NCI-H1694 (cell line): ENCODE data around the gene TECPR1.

ENCODE experiments used
- DNase-seq: peaks from one replicate; lab custom pipeline; 2025; lab: John Stamatoyannopoulos, UW

TECPR1 gene

DNA sequence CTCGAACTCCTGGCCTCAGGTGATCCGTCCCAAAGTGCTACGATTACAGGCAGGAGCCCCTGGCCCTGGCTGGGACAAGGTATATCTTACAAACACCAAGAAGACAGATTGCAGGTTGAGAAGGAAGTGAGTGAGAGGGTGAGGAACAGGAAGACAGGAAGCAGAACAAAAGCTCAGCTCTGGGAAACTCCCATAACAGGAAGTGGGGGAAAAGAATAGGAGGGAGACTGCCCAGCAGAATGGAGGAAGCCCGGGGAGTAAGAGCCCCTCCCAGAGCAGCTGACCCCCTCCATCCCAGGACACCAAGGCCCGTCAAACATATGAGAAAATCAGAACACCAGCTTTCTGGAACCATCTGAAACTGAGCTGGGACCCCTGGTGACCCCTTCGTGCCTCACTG lies 2.9 kb downstream of the TECPR1 start:
- DNase-seq: no peak

DNA sequence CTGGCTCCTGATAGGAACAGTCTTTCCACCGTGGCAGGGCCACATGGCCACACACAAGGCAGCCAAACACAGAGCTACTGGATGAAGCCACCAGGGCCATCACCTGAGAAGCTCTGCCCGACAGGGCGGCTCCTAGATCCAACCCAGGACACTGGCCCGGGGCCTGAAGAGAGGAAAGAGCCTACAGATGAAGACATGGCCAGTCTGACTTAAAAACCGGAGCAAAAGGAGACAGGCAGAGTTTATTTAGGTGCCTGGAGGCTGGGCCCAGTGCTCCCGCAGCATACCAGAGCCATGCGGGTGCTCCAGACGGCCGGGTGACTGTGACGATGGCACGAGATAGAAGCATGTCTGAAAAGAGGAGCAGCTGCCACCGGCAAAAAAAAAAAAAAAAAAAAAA lies 3.9 kb downstream of the TECPR1 start:
- DNase-seq: no peak

DNA sequence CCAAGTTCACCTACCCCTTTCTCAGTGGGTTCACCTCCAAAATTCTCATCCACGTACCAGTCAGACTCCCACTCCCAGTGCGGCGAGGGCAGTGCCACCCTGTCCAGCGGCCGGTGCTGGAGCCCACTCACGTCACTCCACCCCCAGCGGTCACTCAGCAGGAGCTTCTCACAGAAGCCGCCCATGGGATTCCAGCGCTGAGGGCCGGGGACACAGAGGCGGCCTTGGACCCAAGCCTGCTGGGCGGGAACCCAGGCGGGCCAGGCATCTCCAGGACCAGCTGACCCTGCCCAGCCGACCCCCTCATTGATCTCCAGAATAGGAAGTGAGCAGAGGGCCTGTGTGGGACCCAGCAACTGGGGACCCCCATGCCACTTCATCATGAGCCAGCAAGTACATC lies 7.2 kb downstream of the TECPR1 start:
- no peak for DNase-seq

DNA sequence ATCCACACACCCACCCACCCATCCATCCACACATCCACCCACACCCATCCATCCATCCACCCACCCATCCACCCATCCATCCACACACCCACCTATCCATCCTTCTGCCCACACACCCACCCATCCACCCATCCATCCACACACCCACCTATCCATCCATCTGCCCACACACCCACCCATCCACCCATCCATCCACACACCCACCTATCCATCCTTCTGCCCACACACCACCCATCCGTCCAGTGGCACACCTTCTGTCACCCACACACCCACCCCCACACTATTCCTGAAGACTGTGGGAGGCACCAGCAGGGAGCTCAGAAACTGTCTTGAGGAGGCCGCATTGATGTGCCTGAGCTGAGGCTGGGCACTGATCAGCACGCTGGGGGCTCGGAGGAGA lies 9.1 kb downstream of the TECPR1 start:
- no peak for DNase-seq

DNA sequence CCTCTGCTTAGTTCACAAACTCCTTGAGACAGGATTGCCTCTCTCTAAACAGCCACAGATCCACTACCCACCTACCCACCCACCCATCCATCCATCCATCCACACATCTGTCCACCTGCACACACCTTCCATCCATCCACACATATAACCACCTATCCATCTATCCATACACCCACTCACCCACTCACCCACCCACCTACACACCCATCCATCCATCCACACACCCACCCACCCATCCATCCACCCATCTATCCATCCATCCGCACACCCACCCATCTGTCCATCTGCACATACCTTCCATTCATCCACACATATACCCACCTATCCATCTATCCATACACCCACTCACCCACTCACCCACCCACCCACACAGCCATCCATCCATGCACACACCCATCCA lies 9.7 kb downstream of the TECPR1 start:
- no peak for DNase-seq

DNA sequence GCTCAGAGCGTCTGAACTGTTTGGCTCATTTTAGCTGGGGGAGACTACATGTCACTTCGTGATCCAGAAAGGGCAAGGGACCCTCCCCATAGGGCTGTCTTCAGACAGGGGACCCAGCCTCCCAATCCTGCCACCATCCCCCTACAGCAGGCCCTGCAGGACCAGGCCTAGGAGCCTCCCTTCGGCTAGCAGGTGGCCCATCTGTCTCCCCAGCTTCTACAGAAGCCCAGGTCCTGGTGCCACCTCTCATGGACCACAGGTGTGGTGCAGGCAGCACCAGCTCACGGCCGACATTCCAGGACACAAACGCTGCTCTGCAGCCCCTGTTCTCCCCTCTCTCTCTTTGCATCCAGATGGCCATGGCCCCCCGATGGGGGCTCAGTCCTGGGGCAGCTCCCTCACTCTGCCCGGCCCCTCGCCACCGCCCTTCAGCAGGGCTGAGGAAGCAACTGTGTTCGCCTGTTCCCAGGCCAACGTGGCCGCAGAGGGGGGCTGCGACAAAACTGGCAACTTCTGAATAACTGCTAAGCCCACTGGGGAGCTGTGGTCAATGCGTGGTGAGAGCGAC lies 10.3 kb downstream of the TECPR1 start:
- DNase-seq: no peak

DNA sequence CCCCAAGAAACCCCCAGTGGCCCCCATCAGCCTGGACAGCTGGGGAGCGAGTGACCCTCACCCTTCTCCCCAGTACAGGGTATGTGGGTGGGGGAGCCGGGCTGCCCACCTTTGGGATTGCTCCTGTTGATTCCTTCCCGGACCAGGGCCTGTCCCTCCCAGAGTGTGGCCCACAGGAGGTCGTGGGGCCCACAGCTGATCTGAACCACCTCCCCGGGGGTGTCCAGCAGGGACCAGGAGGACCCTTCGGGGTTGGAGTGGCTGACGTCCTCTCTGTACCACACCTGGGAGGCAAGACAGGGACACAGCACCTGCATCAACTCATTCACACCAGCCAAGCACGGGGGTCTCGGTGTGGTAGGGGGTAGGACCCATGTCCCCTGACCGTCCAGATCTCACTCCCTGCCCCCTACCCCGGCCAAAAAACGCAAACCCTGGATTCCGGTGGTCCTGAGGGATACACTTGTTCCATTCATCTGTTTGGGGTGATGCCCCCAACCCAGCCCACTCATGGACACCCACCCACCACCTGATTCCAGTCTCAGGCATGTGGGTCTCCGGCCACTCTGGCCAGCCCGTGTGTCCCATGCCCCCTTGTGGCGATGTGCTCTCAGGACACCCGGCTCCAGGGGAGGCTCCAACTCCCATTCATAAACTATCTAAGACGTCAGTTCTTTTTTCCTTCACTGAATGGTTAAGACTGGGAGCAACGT lies 10.9 kb downstream of the TECPR1 start:
- no peak for DNase-seq

DNA sequence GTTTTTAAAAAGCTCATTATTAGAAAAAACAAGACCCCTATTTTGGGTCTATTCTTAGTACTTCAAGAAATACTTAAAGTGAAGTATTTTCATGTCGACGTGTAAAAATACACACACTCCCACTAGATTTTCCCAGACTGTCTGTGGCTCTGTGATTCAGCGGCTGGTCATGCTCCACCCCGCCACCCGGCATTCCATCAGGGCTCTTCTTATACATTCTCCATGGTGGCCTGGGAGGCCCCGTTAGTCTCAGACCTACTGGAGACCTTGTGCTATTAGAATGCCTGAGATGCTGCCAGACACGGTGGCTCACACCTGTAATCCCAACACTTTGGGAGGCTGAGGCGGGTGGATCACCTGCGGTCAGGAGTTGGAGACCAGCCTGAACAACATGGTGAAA lies 13.1 kb downstream of the TECPR1 start:
- DNase-seq: no peak

DNA sequence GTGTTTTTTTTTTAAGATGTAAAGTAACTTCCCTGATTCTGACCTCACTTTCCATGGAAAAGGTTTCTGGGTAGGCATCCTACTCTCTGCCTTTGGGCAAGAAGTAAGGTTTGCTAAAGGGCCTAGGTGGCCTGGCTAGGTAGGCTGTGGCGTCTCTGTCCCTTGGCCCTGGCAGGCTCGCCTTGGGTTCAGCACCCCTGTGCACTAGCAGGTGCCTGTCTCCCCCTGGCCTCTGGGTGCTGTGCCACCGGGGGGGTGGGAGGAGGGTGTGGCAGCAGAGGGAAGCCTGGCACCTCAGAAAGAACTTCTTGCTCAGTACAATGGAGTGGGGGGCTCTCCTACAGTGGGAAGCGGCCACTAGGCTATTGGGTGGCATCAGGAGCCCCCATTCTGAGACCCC lies 14.0 kb downstream of the TECPR1 start:
- DNase-seq: no peak

DNA sequence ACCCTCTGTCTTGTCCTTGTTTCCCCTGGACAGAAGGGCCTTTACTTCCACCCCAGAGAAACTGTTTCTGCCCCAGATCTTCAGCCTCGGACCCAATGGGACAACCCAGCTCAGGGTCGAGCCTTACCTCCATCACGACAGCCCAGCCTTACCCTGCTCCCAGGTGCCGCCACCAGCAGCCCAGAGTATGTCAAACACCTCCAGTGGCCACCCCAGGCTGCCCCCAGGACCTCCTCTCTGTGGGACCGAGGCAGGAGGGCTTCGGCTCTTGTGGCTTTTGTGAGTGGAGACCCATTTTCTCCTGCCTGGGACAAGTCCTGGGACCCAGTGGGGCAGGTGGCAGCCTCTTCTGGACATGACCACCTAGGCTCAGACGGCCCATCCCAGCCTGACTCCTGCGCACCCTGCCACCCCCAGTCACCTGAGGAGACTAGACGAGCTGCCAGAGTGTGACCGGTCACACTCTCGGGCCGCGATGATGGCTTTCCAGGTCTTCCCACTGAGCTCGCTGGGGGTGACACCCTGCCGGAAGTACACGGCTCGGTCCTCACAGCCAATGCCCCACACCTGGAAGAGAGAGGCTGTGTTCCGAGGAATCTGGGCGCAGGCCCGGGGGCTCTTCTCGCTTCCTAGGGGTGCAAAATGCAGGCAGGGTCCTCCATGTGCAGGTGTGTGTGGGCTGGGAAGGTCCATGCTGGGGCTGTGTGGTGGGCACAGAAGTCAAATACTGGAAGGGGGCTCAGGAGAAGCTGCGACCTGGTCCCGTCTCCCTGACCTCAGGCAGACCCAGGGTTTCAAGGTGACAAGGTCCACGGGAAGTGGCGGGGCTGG lies 15.5 kb downstream of the TECPR1 start:
- DNase-seq: no peak

DNA sequence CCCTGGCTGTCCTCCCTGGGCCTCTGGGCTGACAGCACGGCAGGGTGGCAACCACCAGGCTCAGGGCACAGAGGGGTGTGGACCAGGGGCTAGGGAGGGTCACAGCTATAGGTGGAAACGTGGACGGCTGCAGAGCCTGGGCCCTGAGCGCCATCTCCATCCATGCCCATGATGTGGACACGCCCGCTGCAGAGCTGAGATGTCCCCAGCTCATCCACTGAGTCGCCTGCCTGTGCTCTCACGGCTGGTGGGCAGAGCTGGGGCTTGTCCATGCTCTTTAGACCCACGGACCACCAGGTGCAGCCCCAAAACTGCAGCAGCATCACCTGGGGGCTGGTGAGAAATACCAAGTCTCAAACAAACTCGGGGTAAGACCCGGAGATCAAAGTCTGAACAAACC lies 16.1 kb downstream of the TECPR1 start:
- DNase-seq: no peak

DNA sequence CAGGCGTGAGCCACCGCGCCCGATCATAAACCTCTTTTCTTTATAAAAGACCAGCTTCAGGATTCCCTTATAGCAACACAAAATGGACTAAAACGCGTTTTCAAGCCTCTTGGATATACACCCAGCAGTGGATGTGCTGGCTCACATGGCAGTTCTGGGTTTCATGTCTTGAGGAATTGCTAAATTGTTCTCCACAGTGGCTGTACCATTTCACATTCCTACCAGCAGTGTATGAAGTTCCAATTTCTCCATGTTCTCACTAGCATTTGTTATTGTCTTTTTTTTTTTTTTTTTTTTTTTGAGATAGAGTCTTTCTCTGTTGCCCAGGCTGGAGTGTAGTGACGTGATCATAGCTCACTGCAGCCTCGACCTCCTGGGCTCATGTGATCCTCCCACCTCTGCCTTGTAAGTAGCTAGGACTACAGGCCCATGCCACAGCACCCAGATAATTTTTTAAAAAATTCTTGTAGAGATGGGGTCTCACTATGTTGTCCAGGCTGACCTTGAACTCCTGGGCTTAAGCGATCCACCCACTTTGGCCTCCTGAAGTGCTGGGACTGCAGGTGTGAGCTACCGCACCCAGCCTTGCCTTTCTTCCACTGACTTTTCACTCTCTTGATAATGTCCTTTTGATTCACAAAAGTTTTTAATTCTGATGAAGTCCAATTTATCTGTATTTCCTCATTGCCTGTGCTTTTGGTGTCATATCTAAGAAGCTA lies 17.4 kb downstream of the TECPR1 start:
- no peak for DNase-seq

DNA sequence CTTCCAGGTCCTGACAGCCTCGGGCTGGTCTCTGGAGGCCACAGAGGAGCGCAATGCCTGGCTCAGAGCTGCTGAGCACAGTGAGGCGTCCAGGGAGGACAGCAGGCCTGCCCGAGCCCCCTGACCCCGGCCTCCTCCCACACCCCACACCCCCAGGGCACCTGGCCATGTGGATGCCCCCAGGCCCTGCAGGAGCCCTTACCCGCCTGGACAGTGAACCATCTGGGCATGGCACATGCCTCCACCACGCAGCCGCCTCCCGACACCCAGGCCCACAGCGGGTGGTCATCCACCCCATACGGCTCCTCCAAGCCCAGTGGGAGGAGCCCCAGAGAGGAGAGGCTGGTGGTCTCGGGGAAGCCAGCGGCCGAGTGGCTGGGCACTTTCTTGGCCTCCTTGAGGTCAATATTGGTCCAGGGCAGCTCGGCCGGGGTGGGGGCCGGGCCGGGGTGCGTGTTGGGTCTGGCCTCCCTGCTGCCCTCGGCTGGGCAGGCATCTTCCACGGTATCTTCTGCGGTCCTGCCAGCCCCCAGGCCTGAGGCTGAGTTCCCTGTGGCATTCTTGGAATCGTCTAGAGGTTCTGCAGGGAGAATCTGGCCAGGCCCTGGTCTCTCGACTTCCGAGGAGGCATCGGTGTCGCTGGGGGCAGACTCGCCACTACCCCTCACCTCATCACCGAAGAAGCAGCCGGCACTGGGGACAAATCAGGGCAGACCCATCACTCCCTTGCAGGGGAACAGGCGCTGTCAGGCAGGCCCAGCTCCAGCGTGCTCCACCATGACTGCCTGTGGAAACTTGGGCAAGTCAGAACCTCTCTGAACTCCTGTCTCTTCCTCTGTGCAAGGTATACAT lies 18.6 kb downstream of the TECPR1 start:
- no peak for DNase-seq

DNA sequence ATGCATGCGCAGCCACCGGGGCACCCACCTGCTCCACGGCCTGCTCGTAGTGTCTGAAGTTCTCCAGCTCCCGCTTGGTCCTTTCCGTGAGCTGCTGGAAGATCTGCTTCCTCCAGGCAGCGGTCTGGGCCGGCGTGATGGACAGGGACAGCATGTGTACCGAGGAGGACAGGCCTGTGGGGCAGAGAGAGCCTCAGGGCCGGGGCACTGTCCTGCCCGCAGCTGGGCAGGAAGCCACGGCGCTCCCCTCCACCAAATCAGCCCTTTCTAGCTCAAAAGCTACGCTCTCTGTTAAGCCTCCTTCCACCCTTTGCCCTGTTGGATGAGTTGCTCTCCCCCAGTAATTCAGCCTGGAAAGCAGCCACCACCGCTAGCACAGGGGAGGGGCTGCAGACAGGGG lies 19.2 kb downstream of the TECPR1 start:
- no peak for DNase-seq

DNA sequence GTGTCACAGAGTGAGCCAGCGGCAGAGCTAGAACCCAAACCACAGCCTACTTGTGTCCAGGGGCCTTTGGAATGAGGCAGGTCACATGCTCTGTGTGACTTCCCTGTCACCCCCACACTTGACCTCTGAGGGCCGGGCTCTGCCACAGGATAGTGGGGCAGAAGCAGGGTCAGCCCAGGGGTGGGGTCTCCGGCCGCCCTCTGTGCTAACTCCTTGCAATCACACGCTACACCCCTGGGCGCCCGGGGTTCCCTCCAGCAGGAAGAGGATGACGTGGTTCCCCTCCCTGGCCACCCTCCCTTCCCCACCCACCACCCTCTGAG lies 19.8 kb downstream of the TECPR1 start:
- DNase-seq: no peak

DNA sequence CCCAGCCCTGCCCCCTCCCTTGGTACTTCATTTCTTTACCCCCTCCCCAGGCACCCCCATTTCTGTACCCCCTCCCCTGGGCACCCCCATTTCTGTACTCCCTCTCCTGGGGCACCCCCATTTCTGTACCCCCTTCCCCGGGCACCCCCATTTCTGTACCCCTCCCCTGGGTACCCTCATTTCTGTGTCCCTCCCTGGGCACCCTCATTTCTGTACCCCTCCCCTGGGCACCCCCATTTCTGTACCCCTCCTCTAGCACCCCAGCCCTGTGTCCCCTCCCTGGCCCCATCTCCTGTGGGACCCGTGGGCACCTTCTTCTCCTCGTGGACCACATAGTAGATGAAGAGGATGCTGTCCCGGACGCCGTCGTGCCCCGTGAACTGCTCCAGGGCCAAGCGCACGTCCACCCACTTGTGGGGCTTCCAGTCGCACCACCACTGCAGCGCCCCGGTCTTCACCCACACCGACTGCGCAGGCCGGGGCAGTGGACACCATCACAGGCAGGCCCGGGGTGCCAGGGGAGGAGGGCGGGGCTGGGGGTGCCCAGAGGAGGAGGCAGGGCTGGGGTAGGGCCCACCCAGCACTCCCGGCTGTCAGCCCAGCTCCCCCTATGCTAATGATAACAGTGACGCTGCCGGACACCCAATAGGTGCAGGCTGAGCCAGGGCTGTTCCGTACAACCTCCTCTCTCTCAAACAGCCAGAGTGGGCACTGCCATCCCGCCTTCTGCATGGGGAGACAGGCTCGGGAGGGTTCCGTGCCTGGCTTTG lies 20.4 kb downstream of the TECPR1 start:
- no peak for DNase-seq

DNA sequence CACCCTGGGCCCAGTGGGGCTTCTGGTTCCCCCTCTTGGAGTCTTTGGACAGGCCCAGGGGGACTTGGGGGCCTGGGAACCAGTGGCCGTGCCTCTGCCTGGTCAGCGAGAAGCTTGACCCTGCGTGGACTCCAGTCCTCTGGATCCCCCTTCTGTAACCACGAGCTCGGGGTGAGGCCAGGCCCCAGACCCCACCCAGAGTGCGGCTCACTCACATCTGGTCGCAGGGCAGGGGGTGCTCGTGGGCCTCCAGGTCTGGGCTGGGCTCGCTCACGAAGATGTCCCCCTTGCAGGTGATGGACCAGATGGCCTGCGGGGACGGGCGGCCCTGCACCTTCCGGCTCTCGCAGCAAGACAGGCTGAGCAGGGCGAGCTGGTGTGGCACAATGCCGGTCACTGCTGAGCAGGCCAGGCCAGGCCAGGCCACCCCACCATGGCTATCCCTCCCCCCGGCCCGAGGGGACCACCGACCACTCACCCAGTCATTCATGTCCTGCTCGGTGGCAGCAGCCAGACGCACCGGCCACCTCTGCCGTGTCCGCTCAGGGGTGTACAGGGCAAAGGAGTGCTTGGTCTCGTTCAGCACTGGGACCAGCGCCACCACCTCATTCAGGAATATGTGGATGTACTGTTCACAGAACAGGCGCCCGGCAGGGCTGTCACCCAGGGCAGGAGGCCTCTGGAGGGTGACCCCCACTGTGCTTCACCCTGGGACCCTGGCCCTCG lies 21.1 kb downstream of the TECPR1 start:
- no peak for DNase-seq

DNA sequence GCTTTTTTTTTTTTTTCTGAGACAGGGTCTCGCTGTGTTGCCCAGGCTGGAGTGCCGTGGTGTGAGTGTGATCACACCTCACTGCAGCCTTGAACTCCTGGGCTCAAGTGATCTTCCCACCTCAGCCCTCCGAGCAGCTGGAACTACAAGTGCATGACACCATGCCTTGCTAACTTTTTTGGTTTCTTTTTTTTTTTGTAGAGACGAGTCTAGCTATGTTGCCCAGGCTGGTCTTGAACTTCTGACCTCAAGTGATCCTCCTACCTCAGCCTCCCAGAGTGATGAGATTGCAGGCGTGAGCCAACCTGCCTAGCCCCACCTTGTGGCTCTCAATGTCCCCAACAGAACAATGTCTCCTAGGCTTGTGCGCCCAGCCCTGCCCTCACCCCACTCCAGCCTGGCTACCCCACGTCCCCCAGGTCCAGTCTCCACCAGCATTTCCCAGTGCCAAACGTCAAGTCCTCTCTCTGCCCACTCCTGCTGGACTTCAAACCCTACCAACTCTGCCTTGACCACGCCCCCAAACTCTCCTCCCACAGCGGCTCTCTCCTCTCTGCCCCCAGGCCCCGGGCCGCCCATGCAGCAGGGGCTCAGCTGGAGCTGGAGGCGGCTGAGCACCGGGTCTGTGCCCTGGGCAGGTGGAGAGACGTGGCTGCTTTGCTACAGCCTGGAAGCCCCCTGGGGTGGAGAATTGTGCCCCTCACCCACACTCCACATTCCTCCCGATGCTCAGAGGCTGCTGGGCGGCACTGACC lies 21.9 kb downstream of the TECPR1 start:
- DNase-seq: no peak

DNA sequence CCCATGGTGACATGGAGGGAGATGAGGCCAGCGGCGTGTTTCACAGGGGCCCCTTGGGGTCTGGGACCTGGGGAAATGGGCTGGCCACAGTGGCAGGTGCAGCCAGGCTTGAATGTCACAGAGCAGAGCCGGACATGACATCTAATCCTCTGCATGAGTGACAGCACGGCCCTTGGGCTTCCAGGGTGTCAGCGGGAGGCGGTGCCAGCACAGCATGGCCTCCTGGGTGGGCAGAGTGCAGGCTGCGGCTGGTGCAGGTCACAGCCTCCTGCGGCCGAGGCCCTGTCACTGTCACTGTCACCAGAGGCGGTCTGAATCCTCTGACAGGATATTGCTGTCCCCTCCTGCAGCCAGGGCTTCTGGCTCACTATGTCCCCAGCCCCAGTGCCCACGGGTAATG lies 22.6 kb downstream of the TECPR1 start:
- no peak for DNase-seq

DNA sequence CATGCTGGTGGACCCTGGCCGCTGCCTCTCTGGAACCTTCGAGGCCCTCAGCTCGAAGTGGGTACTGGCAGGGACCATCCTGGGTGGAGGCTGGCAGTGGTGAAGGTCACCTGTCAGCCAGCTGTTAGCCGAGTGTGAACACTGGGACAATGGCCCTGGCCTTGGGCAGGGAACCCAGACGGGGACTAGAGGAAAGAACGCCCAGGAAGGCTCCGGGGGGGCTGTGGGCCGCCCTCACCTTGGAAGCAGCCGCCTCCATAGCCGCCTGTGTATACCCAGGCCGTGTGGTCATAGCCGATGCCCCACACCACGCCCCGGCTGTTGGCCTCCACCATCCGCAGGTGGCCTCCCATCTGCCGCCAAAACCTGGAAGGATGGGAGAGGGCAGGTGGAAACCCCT lies 23.2 kb downstream of the TECPR1 start:
- no peak for DNase-seq
